Keratinocyte (primary cell): ENCODE results near the gene TEX44. TPM values are rescaled to one million over a fixed set of nuclear protein-coding genes. Genes with fewer than 3 reads are reported as not detected.

Source experiments
- DNase-seq: peaks from one replicate; pipeline ENCODE4 v3.0.0-alpha.2; 2011; ENCODE audit warnings: low read depth, missing footprints, low spot score
- FAIRE-seq: peaks from 2 replicates; lab custom pipeline; 2011; peaks lifted over from hg19 to GRCh38; lab: Jason Lieb, UNC
- H2AFZ ChIP-seq: 2 replicates; pipeline ENCODE4 v1.6.0; 2012; ENCODE audit warnings: low read length, control low read depth, inconsistent platforms; ENCODE audit not compliant: control insufficient read depth
- H3K27ac ChIP-seq: 2 replicates; pipeline ENCODE4 v1.5.1; 2011; ENCODE audit warnings: low read length; ENCODE audit not compliant: control insufficient read depth, insufficient read depth
- H3K27me3 ChIP-seq: 3 replicates; pipeline ENCODE4 v1.6.0; 2011; ENCODE audit warnings: low read length; ENCODE audit not compliant: control insufficient read depth, insufficient read depth; ENCODE audit errors: extremely low read depth
- H3K36me3 ChIP-seq, 2 experiments: 2 replicates in 1 of 2; 3 replicates in 1 of 2; pipeline ENCODE4 v1.5.1; 2011; ENCODE audit warnings: low read length in 2 of 2, mild to moderate bottlenecking in 1 of 2; ENCODE audit not compliant: control insufficient read depth in 2 of 2, insufficient read depth in 2 of 2; ENCODE audit errors: extremely low read depth in 1 of 2
- H3K4me1 ChIP-seq: 3 replicates; pipeline ENCODE4 v1.5.1; 2011; ENCODE audit warnings: low read length; ENCODE audit not compliant: control insufficient read depth, insufficient read depth; ENCODE audit errors: extremely low read depth
- H3K4me2 ChIP-seq: 3 replicates; pipeline ENCODE4 v1.6.0; 2011; ENCODE audit warnings: low read depth, low read length; ENCODE audit not compliant: control insufficient read depth, insufficient read depth; ENCODE audit errors: extremely low read depth
- H3K4me3 ChIP-seq, 3 experiments: fragments of 200-600 bp in 1 of 3; sonication (generic) in 1 of 3; 2 replicates in 2 of 3; 3 replicates in 1 of 3; pipeline ENCODE4 v1.5.1; 2011 to 2016; ENCODE audit warnings: low read length in 3 of 3, mild to moderate bottlenecking in 3 of 3, control low read depth in 2 of 3, inconsistent platforms in 1 of 3, low read depth in 1 of 3, mixed read lengths in 1 of 3, mixed run types in 1 of 3, moderate library complexity in 1 of 3; ENCODE audit not compliant: control insufficient read depth in 2 of 3, insufficient read depth in 2 of 3; ENCODE audit errors: extremely low read depth in 1 of 3
- H3K79me2 ChIP-seq: 2 replicates; pipeline ENCODE4 v1.6.0; 2012; ENCODE audit warnings: low read length; ENCODE audit not compliant: control insufficient read depth, insufficient read depth
- H3K9ac ChIP-seq: 3 replicates; pipeline ENCODE4 v1.6.0; 2011; ENCODE audit warnings: low read length; ENCODE audit not compliant: control insufficient read depth, insufficient read depth; ENCODE audit errors: extremely low read depth
- H3K9me1 ChIP-seq: 3 replicates; pipeline ENCODE4 v1.6.0; 2011; ENCODE audit warnings: low read length; ENCODE audit not compliant: control insufficient read depth, insufficient read depth; ENCODE audit errors: extremely low read depth
- H3K9me3 ChIP-seq: 2 replicates; pipeline ENCODE4 v1.5.1; 2012; ENCODE audit warnings: low read depth, low read length; ENCODE audit not compliant: control insufficient read depth
- H4K20me1 ChIP-seq: 3 replicates; pipeline ENCODE4 v1.6.0; 2011; ENCODE audit warnings: low read length; ENCODE audit not compliant: control insufficient read depth, insufficient read depth; ENCODE audit errors: extremely low read depth
- EZH2 ChIP-seq: IDR thresholded peaks from one replicate; pipeline ENCODE4 v1.6.1; 2012; ENCODE audit warnings: inconsistent platforms, mild to moderate bottlenecking, low read length, moderate library complexity
- dilution Hi-C: fragments of 300-500 bp; cut with MboI; formaldehyde crosslinking; loops from one replicate; pipeline ENCODE4 v1.7.0; 2020; ENCODE audit warnings: low sequenced_read_pairs; ENCODE audit not compliant: extremely low pct_ligation_motif_present
- polyA plus RNA-seq, 5 experiments: library from polyadenylated mRNA; depleted of rRNA in 3 of 5; stranded (reverse) in 3 of 5; stranded (forward) in 1 of 5; unstranded in 1 of 5; fragments of >200 nt; gene quantifications; 1 replicate in 1 of 5; 2 replicates in 3 of 5; 3 replicates in 1 of 5; pipeline versions ENCODE4 v1.2.1 to v1.2.3, GENCODE V29; 2011 to 2012; ENCODE audit warnings: missing spikeins in 2 of 5, low read depth in 1 of 5, low replicate concordance in 1 of 5
- TF ChIP-seq, protein P1 (sequence below), 3 experiments: IDR thresholded peaks in 1 of 3; conservative IDR thresholded peaks in 1 of 3; optimal IDR thresholded peaks in 1 of 3; 2 replicates in 2 of 3; 3 replicates in 1 of 3; pipeline versions ENCODE3 to v1.5.1; 2011; ENCODE audit warnings: low read length in 3 of 3, mild to moderate bottlenecking in 3 of 3, moderate library complexity in 2 of 3, control low read depth in 1 of 3, inconsistent platforms in 1 of 3; ENCODE audit not compliant: insufficient read depth in 2 of 3; ENCODE audit errors: extremely low read depth in 1 of 3

TEX44 gene
- polyA plus RNA-seq, 1 donor (not counting 4 experiments of a cell fraction or from before 2014, with no cell fraction given): not detected

DNA sequence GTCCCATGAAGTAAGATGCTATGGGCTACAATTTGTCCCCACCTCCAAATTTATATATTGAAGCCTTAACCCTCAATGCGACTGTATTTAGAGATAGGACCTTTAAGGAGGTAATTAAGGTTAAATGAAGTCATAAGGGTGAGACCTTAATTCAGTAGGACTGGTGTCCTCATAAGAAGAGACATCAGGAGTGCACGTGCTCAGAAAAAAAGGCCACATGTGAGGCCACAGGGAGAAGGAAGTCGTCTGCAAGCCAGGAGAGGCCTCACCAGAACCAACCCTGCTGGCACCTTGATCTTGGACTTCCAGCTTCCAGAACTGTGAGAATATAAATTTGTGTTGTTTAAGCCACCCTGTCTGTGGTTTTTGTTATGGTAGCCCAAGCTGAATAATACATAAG, 25.5 kb upstream of the TEX44 start:
- TF ChIP-seq, protein P1, sequence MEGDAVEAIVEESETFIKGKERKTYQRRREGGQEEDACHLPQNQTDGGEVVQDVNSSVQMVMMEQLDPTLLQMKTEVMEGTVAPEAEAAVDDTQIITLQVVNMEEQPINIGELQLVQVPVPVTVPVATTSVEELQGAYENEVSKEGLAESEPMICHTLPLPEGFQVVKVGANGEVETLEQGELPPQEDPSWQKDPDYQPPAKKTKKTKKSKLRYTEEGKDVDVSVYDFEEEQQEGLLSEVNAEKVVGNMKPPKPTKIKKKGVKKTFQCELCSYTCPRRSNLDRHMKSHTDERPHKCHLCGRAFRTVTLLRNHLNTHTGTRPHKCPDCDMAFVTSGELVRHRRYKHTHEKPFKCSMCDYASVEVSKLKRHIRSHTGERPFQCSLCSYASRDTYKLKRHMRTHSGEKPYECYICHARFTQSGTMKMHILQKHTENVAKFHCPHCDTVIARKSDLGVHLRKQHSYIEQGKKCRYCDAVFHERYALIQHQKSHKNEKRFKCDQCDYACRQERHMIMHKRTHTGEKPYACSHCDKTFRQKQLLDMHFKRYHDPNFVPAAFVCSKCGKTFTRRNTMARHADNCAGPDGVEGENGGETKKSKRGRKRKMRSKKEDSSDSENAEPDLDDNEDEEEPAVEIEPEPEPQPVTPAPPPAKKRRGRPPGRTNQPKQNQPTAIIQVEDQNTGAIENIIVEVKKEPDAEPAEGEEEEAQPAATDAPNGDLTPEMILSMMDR (optimal IDR thresholded peaks at IDR 0.05 in 1 of 3, IDR thresholded peaks at IDR 0.05 in 1 of 3, conservative IDR thresholded peaks at IDR 0.05 in 1 of 3; ENCODE audit: extremely low read depth in 1 of 3, insufficient read depth in 2 of 3, low read length in 3 of 3): no peak
- TF ChIP-seq EZH2: no peak
- Histone ChIP-seq H3K27ac (no peak overlapping the region), H3K4me3 (no peak overlapping the region), H3K9me3 (no peaks in the 10 kb centered on the region), H3K4me2 (no peak overlapping the region), H3K9ac (no peak overlapping the region), H2AFZ (no peak overlapping the region), H3K27me3 (no peaks in the 10 kb centered on the region), H3K4me1 (no peaks in the 10 kb centered on the region), H3K9me1 (no peaks in the 10 kb centered on the region), H4K20me1 (no peaks in the 10 kb centered on the region), H3K79me2 (no peaks in the 10 kb centered on the region), H3K36me3 (no peaks in the 10 kb centered on the region)
- DNase-seq (no peak), FAIRE-seq (no peak)
- dilution Hi-C loops: no loop called here

DNA sequence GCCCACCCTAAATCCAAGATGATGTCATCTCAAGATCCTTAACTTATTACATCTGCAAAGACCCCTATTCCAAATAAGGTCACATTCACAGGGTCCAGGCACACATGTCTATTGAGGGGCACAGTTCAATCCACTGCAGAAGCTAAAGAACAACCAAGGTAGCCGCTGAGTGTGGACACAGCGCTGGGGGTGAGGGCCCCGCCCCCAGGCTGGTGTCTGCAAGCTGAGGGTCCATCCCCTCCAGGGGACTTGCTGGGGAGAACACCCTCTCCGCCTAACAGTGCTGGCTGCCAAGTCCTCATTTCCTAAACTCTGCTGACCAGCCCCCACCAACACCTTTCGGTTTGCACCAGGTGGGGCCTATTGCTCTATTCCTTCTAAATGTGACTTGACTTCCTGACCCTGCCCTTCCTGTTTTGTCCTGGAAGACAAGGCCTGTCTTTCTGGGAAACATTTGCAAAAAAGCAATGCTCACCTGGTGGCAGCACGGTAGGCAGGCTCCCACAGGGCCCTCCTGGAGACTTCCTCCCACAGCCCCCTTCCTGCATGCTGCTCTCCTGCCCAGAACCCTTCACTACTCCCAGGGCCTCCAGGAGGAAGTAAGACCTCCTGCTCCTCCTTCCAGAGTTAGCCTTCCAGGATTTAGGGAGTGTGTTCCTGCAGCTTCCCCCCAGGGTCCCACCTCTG, 24.4 kb upstream of the TEX44 start:
- H3K4me2 ChIP-seq: no peak overlapping the region
- no peaks in the 10 kb centered on the region for H4K20me1 ChIP-seq
- dilution Hi-C loops: no loop called here
- FAIRE-seq (no peak), DNase-seq (no peak)
- H3K27me3 ChIP-seq: no peaks in the 10 kb centered on the region
- no peaks in the 10 kb centered on the region for H3K4me1 ChIP-seq
- TF ChIP-seq EZH2: no peak
- TF ChIP-seq, protein P1 (optimal IDR thresholded peaks at IDR 0.05 in 1 of 3, IDR thresholded peaks at IDR 0.05 in 1 of 3, conservative IDR thresholded peaks at IDR 0.05 in 1 of 3; ENCODE audit: extremely low read depth in 1 of 3, insufficient read depth in 2 of 3, low read length in 3 of 3): no peak
- H3K4me3 ChIP-seq: no peak overlapping the region
- H3K9me1 ChIP-seq: no peaks in the 10 kb centered on the region
- no peaks in the 10 kb centered on the region for H3K79me2 ChIP-seq
- H3K9ac ChIP-seq: no peak overlapping the region
- no peaks in the 10 kb centered on the region for H3K36me3 ChIP-seq
- no peak overlapping the region for H2AFZ ChIP-seq
- H3K9me3 ChIP-seq: no peaks in the 10 kb centered on the region
- no peak overlapping the region for H3K27ac ChIP-seq
